Endothelial cell of umbilical vein (primary cell): Measurements from ENCODE around the gene HBS1L.

Experiments used
- FOS ChIP-seq: IDR thresholded peaks from 2 replicates; pipeline ENCODE4 v1.6.1; 2011; ENCODE audit warnings: mild to moderate bottlenecking, low read length, moderate library complexity, borderline replicate concordance; ENCODE audit not compliant: insufficient read depth
- TF ChIP-seq, protein P1 (sequence below), 2 donors: IDR thresholded peaks; 1 replicate in 1 of 2; 2 replicates in 1 of 2; pipeline ENCODE4 v1.5.1; 2011; ENCODE audit warnings: low read length in 2 of 2, mild to moderate bottlenecking in 2 of 2, moderate library complexity in 2 of 2, control low read depth in 1 of 2, inconsistent platforms in 1 of 2, low read depth in 1 of 2; ENCODE audit not compliant: insufficient read depth in 1 of 2; ENCODE audit errors: extremely low read depth in 1 of 2

DNA sequence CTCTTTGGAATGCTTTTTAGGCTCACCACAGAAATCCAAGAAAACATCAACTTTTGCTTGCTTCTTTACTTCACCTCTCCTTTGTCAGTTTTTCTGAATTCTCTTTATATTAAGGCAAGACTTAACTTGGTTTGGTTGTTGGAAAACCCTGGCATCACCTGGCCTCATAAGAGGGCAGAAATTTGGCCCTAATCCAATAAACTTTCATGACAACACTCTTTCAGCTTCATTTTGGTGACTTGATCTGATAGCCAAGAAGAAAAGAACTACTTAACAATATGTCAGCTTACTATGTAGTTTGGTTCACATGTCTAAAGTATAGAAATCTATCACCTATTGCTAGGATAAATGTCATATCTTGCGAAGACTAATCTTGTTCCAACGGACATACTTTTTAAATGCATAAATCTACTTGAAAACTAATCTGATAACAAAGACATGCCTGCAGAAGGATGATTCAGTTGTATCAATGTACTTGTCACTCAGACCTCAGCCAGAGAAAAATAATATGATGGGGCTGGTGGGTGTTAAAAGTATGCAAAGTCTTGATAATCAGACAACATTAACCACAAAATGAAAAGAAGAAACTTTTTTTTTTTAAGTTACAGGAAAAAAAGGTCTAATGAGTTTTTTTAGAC, 19.3 kb upstream of the HBS1L start:
- TF ChIP-seq, protein P1, sequence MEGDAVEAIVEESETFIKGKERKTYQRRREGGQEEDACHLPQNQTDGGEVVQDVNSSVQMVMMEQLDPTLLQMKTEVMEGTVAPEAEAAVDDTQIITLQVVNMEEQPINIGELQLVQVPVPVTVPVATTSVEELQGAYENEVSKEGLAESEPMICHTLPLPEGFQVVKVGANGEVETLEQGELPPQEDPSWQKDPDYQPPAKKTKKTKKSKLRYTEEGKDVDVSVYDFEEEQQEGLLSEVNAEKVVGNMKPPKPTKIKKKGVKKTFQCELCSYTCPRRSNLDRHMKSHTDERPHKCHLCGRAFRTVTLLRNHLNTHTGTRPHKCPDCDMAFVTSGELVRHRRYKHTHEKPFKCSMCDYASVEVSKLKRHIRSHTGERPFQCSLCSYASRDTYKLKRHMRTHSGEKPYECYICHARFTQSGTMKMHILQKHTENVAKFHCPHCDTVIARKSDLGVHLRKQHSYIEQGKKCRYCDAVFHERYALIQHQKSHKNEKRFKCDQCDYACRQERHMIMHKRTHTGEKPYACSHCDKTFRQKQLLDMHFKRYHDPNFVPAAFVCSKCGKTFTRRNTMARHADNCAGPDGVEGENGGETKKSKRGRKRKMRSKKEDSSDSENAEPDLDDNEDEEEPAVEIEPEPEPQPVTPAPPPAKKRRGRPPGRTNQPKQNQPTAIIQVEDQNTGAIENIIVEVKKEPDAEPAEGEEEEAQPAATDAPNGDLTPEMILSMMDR (IDR thresholded peaks at IDR 0.05; ENCODE audit: extremely low read depth in 1 of 2, insufficient read depth in 1 of 2, low read depth in 1 of 2, low read length in 2 of 2) = no peak
- no peak for TF ChIP-seq FOS
